DMS53 treated with DMSO at 0.1 percent for 48 hours (cell line): ENCODE data around the gene LMCD1.

Experiments
- DNase-seq: peaks from one replicate; lab custom pipeline; 2025; ENCODE audit not compliant: unreplicated experiment; lab: John Stamatoyannopoulos, UW

Gene LMCD1

GRCh38 chr3:8530581-8530980 lies 29.0 kb downstream of the LMCD1 start:
- no peak for DNase-seq

DNA sequence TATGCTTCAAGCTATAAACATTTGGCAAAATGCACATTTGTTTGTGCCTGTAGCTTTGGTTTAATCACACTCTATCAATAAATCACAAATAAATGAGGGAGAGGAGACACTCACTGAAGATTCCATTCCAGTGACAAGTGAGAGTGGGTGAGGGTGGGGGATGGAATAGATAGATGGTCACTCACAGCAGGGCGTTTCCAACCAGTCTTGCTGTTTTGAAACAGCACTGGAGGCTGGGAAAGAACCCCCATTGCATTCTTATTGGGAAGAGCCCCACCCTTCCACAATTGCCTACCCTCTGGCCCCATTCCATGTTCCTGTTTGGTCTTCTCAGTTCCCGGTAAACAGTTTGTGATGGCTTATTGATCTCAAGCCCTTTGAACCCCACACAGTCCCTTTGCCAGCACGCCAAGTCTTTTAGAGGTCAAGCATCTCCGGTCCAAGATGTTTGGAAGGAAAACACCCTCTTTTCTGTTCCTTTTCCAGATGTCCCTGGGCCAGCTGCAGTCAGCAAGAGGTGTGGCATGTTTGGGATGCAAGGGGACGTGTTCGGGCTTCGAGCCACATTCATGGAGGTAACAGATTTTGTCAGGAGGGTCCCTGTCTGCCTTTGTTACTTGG lies 30.7 kb downstream of the LMCD1 start:
- DNase-seq: no peak

- no peak for DNase-seq
These were observed 34.8 kb downstream of the LMCD1 start for GRCh38 chr3:8536096-8537056.

- DNase-seq: no peak
These were observed 35.8 kb downstream of the LMCD1 start for GRCh38 chr3:8537440-8537839.

- no peak for DNase-seq
These were observed 36.6 kb downstream of the LMCD1 start for GRCh38 chr3:8538223-8538622.

GRCh38 chr3:8538913-8539312 lies 37.3 kb downstream of the LMCD1 start:
- no peak for DNase-seq

DNA sequence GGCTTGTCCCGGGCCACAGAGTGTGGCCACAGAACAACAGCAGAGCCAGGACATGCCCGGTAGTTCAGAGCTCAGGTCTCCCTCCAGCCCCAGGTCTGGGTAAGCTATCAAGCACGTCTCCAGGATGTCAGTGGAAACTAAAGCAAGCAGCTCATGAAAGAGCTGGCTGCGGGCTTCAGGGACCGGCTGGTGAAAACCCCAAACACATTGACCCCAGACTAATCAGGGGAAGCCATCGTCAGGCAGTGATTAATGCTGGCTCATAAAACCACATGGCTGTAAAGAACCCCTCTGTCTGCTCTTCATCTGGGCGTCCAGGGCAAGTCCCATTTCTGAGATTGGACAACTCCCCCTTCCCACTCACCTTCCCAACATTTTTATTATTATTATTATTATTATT lies 37.8 kb downstream of the LMCD1 start:
- no peak for DNase-seq

DNA sequence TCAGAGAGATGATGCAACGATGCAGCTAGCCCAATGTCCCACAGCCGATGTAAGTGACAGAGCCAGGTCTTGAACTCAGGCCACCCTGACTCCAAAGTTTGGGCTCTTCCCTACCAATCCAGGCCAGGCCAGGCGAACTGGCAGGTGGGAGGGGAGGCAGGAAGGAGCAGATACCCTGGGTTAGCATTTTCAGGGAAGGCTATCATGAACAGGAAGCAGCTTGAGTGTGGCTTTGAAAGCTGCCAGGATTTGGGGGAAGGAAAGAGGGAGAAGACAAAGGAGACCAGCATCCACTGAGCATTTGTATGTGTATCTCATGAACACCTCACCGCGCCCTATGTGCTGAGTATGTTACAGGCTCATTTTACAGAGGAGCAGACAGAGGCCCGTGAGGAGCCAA lies 38.8 kb downstream of the LMCD1 start:
- DNase-seq: no peak

DNA sequence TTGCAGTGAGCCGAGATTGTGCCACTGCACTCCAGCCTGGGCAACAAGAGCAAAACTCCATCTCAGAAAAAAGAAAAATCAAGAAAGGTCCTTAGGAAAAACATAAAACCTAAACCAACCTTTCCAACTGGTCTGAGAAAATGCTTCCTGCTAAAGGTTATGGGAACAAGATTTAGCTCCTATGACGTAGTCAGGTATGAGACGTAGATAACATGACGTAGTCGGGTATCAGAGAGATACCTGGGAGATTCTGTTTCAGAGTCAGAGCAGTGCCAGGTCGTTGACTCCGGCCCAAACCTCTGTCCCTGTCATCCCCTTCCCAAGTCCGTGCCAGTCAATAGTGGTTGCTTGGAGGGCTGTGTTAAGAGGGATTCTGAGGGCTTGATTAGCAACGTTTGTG lies 39.9 kb downstream of the LMCD1 start:
- DNase-seq: no peak

DNA sequence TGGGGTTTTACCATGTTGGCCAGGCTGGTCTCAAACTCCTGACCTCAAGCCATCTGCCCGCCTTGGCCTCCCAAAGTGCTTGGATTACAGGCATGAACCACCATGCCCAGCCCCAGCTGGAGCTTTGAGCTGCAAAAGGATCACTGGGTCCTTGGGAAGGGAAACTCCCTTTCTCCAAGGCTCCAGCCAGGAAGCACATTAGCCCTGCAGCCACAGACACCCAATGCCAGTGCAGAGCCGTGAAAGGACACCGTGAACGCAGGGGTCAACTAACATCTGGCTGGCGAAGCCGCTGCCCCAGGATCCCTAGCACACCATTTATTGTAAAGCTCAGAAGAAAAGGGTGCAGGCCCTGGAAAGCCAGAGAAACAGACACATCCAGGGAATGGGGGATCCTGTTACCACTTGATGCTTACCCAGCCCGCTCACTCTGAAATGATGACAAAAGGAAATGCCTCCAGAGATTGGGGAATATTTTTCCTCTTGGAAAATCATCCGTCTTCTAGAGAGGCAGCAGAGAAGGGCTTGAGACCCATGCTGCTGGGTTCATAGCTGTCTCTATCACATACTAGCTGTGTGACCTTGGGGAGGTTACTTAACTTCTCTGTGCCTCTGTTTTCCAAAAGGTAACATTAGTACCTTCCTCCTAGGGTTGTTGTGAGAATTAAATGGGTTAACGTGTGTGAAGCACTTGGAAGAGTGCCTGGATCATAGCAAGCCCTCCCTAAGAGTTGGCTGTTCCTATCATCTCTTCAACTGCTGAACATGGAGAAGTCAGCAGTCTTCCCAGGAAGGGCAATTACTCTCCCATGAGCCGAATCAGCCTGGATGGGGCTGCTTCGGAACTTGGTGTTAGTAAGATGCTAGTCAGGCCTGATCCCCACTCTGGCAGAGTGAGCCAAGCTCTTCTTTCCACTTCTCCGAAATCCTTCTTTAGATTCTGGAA lies 40.8 kb downstream of the LMCD1 start:
- DNase-seq: no peak

DNA sequence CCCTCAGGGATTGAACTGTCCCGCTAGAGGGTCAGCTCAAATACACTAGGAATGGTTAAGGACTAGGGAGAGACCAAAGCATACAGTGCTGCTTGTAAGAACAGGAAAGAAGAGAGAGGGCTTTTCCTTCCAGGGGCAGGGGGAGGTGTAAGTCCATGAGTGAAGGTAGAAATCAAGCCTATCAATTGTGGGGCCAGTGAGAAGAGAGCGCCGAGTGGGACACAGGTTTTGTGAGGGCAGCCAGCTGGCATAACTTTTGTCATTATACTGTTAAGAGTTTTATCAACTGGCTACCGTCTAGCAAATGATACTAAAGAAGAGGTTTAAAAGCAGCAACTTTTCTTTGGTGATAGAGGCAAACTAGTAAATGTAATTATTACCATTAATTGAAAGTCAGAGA lies 45.0 kb downstream of the LMCD1 start:
- no peak for DNase-seq

DNA sequence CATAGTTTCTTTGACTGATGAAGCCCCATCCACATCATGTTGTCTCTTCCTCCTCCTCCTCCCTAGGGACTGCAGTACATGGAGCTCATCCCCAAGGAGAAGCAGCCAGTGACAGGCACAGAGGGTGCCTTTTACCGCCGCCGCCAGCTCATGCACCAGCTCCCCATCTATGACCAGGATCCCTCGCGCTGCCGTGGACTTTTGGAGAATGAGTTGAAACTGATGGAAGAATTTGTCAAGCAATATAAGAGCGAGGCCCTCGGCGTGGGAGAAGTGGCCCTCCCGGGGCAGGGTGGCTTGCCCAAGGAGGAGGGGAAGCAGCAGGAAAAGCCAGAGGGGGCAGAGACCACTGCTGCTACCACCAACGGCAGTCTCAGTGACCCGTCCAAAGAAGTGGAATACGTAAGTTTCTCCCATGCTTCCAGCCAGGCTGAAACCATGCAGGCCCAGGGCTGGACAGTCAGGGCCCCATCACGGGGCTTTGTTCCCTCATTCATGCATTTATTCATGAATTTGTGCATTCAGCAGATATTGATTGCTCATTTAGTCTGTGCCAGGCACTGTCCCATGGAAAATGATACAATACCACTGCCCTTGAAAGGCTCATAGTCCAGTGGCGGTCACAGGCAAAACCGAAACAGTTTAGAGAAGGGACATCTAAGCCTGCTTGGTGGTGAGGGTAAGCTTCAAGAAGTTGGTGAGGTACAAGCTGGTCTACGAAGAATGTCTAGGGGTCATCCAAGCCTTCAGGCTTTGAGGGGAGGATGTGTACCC lies 47.1 kb downstream of the LMCD1 start:
- no peak for DNase-seq

DNA sequence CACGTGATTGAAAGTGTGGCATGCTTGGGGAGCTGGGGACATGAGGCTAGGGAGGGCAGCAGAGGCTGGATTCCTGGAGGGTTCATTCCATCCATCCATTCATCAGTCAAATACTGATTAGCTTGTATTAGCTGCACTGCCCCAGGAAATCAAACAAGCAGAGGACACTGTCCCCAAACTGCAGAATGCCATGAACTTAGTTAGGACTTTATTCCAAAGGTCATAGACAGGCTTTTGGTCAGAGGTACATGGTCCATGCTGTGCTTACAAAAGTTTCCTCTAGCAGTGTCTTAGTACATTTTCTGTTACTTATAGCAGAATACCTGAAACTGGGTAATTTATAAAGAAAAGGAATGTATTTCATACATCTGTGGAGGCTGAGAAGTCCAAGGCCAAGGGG lies 47.7 kb downstream of the LMCD1 start:
- DNase-seq: no peak

DNA sequence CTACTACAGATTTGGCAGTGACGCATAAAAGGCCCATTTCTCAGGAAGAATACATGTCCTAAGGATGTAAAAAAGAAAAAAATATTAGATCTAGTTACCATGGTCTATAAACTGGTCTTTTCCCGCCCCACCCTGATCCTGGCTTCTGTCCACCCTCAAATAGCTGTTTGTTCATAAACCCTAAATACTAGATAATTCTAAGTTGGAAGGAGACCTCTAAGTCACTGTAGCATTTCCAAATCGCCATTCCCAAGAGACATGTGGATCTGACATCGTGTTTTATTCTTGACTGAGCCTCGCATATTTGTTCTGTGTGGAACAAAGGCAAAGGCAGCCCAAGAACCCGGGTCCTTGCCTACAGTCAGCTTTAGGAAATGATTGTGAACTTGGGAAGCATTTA lies 49.0 kb downstream of the LMCD1 start:
- DNase-seq: no peak

GRCh38 chr3:8552223-8552762 lies 50.7 kb downstream of the LMCD1 start:
- no peak for DNase-seq

- no peak for DNase-seq
These were observed 51.8 kb downstream of the LMCD1 start for GRCh38 chr3:8553405-8553804.

DNA sequence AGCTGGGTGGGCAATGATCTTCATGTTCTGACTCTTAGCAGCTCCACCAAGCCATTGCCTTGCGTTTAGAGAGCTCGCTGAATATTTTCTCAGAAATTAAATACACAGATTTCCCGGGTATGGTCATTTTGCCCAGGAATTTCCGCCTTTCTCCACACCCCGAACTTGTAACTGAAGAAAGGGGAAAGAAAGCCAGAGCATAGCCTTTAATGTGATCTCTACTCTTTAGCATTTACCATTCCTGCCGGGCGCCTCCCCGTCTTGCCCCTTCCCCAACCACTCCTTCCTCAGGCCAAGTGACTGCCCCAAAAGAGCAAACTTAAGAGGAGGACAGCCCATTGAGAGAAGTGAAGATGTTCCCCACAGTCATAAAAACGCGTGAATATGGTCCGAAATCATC lies 53.1 kb downstream of the LMCD1 start:
- no peak for DNase-seq

DNA sequence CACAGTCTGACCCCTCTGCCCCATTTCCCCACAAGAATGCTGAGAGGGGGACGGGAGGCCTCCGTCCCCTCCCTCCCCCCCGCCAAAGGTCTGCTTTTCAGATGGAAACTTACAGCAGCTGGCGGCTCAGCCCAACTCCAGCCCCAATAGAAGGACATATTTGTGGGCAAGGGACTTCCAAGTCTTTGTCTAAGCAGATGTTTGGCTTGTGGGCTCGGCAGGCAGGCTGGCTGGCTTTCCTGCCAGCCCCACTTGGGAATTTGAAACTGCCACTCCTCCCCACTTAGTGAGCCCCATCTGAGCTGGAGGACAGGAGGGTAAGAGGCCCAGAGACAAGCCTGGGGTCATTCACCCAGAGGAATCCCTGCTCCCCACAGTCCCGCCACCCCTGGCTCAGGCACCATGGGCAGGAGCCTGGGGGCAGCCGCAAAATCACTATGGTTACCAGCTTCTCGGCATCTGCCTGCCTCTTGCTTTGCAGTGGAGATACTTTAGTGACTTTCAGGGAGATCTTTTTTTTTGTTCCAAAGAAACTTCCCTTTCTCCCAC lies 53.6 kb downstream of the LMCD1 start:
- no peak for DNase-seq

GRCh38 chr3:8555725-8556472 lies 54.3 kb downstream of the LMCD1 start:
- no peak for DNase-seq
